ENCODE measurements around the gene INAVA. TPM values are rescaled to one million over a fixed set of nuclear protein-coding genes. Genes with fewer than 3 reads are reported as not detected.

Gene INAVA
- total RNA-seq, 1 experiment from 2014 or later, result 41.2 TPM

GRCh38 chr1:200909757-200910239 is 15.1 kb downstream of the INAVA start:
- DNase-seq (ENCODE audit: low spot score) (no peak), ATAC-seq (no peak)
- H3K27me3 Mint-ChIP-seq (ENCODE audit: low read depth), result no peaks in the 10 kb centered on the region
- no peak overlapping the region for H3K27ac Mint-ChIP-seq
- H3K4me1 Mint-ChIP-seq, result no peaks in the 10 kb centered on the region
- H3K4me3 Mint-ChIP-seq, result no peak overlapping the region
- no peaks in the 10 kb centered on the region for H3K9me3 Mint-ChIP-seq
- ChIA-PET POLR2A (interaction anchor here (0.6 kb wide), 1 partner anchor 268 kb away, joined by 3 read pairs; no protein-coding TSS in a partner anchor), CTCF (interaction anchor here (1.5 kb wide), 1 partner anchor 210 kb away, joined by 3 read pairs; no protein-coding TSS in a partner anchor)
- TF ChIP-seq NFYB (CRISPR knock-in tag; conservative IDR thresholded peaks at IDR 0.05; ENCODE audit: low read depth), result no peak
- no peak for TF ChIP-seq ZNF317 (CRISPR knock-in tag; IDR thresholded peaks at IDR 0.05; ENCODE audit: borderline replicate concordance, low read depth)
- no peak for TF ChIP-seq ZNF121 (CRISPR knock-in tag; IDR thresholded peaks at IDR 0.05)
- TF ChIP-seq, protein P1, sequence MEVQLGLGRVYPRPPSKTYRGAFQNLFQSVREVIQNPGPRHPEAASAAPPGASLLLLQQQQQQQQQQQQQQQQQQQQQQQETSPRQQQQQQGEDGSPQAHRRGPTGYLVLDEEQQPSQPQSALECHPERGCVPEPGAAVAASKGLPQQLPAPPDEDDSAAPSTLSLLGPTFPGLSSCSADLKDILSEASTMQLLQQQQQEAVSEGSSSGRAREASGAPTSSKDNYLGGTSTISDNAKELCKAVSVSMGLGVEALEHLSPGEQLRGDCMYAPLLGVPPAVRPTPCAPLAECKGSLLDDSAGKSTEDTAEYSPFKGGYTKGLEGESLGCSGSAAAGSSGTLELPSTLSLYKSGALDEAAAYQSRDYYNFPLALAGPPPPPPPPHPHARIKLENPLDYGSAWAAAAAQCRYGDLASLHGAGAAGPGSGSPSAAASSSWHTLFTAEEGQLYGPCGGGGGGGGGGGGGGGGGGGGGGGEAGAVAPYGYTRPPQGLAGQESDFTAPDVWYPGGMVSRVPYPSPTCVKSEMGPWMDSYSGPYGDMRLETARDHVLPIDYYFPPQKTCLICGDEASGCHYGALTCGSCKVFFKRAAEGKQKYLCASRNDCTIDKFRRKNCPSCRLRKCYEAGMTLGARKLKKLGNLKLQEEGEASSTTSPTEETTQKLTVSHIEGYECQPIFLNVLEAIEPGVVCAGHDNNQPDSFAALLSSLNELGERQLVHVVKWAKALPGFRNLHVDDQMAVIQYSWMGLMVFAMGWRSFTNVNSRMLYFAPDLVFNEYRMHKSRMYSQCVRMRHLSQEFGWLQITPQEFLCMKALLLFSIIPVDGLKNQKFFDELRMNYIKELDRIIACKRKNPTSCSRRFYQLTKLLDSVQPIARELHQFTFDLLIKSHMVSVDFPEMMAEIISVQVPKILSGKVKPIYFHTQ (CRISPR knock-in tag; IDR thresholded peaks at IDR 0.05), result no peak
- TF ChIP-seq ZNF396 (CRISPR knock-in tag; IDR thresholded peaks at IDR 0.05; ENCODE audit: borderline replicate concordance), result no peak
- TF ChIP-seq CREB1 (CRISPR knock-in tag; IDR thresholded peaks at IDR 0.05), result no peak
- TF ChIP-seq PRRX2 (CRISPR knock-in tag; IDR thresholded peaks at IDR 0.05), result no peak
- no peak for TF ChIP-seq ZBTB21 (CRISPR knock-in tag; IDR thresholded peaks at IDR 0.05; ENCODE audit: borderline replicate concordance)
- no peak for TF ChIP-seq ZNF416 (CRISPR knock-in tag; IDR thresholded peaks at IDR 0.05)
- TF ChIP-seq JAZF1 (CRISPR knock-in tag; IDR thresholded peaks at IDR 0.05), result no peak
- TF ChIP-seq, protein P2, sequence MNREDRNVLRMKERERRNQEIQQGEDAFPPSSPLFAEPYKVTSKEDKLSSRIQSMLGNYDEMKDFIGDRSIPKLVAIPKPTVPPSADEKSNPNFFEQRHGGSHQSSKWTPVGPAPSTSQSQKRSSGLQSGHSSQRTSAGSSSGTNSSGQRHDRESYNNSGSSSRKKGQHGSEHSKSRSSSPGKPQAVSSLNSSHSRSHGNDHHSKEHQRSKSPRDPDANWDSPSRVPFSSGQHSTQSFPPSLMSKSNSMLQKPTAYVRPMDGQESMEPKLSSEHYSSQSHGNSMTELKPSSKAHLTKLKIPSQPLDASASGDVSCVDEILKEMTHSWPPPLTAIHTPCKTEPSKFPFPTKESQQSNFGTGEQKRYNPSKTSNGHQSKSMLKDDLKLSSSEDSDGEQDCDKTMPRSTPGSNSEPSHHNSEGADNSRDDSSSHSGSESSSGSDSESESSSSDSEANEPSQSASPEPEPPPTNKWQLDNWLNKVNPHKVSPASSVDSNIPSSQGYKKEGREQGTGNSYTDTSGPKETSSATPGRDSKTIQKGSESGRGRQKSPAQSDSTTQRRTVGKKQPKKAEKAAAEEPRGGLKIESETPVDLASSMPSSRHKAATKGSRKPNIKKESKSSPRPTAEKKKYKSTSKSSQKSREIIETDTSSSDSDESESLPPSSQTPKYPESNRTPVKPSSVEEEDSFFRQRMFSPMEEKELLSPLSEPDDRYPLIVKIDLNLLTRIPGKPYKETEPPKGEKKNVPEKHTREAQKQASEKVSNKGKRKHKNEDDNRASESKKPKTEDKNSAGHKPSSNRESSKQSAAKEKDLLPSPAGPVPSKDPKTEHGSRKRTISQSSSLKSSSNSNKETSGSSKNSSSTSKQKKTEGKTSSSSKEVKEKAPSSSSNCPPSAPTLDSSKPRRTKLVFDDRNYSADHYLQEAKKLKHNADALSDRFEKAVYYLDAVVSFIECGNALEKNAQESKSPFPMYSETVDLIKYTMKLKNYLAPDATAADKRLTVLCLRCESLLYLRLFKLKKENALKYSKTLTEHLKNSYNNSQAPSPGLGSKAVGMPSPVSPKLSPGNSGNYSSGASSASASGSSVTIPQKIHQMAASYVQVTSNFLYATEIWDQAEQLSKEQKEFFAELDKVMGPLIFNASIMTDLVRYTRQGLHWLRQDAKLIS (CRISPR knock-in tag; IDR thresholded peaks at IDR 0.05; ENCODE audit: borderline replicate concordance), result no peak
- no peak for TF ChIP-seq NFATC4 (CRISPR knock-in tag; IDR thresholded peaks at IDR 0.05)
- no peak for TF ChIP-seq SOX15 (CRISPR knock-in tag; IDR thresholded peaks at IDR 0.05)
- TF ChIP-seq, protein P3, sequence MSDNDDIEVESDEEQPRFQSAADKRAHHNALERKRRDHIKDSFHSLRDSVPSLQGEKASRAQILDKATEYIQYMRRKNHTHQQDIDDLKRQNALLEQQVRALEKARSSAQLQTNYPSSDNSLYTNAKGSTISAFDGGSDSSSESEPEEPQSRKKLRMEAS (CRISPR knock-in tag; IDR thresholded peaks at IDR 0.05), result no peak
- no peak for TF ChIP-seq FOXP1 (CRISPR knock-in tag; IDR thresholded peaks at IDR 0.05; ENCODE audit: borderline replicate concordance)
- TF ChIP-seq, protein P4, sequence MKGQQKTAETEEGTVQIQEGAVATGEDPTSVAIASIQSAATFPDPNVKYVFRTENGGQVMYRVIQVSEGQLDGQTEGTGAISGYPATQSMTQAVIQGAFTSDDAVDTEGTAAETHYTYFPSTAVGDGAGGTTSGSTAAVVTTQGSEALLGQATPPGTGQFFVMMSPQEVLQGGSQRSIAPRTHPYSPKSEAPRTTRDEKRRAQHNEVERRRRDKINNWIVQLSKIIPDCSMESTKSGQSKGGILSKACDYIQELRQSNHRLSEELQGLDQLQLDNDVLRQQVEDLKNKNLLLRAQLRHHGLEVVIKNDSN (CRISPR knock-in tag; IDR thresholded peaks at IDR 0.05), result no peak
- no peak for TF ChIP-seq ERG (CRISPR knock-in tag; IDR thresholded peaks at IDR 0.05)
- TF ChIP-seq GRHL2 (CRISPR knock-in tag; IDR thresholded peaks at IDR 0.05; ENCODE audit: insufficient replicate concordance, severe bottlenecking), result no peak
- TF ChIP-seq, protein P5, sequence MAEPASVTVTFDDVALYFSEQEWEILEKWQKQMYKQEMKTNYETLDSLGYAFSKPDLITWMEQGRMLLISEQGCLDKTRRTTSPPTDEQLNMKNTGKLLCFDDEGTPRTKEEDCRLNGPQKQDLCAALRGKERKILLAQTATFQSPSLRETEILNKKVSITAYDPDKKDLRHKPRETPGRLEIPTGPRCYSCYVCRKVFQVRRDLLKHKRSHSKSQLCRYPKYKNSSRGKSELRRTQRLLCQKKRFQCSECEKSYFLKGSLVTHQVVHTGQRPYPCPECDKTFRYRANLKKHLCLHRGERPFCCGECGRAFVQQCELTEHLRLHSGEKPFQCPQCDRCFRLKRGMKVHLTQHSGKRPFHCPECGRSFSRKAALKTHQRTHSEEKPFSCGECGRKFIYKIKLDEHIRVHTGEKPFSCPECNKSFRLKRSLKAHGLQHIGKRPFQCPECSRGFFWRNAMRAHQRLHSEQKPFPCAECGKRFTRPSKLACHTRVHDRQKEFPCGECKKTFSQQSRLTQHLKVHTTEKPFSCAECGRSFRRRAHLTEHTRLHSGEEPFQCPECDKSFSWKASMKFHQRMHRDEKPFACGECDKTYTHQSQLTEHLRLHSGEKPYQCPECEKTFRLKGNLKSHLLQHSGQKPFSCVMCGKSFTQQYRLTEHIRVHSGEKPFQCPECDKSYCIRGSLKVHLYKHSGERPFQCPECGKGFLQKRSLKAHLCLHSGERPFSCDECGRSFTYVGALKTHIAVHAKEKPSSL (CRISPR knock-in tag; conservative IDR thresholded peaks at IDR 0.05), result no peak
- TF ChIP-seq ZNF219 (CRISPR knock-in tag; IDR thresholded peaks at IDR 0.05; ENCODE audit: borderline replicate concordance), result no peak
- peaks cover 36% of the 10 kb centered on the region for H3K36me3 Mint-ChIP-seq

Data from WTC11 (cell line).